Epithelial cell of proximal tubule (primary cell): Measurements from ENCODE around the gene UNC80. TPM values are rescaled to one million over a fixed set of nuclear protein-coding genes. Genes with fewer than 3 reads are reported as not detected.
"Not testable (repeated sequence)": the region's sequence is repeated elsewhere in the genome, so short reads cannot be mapped to it uniquely, and the experiment has no call there.

Experiments used
- DNase-seq: peaks from one replicate; pipeline ENCODE4 v3.0.0-alpha.2; 2011; ENCODE audit warnings: low read depth
- H3K4me3 ChIP-seq: 2 replicates; pipeline ENCODE4 v1.5.1; 2011; ENCODE audit warnings: low read depth, mild to moderate bottlenecking, low read length
- CTCF ChIP-seq: conservative IDR thresholded peaks from 2 replicates; pipeline ENCODE4 v1.5.1; 2012; ENCODE audit warnings: low read depth, mild to moderate bottlenecking, low read length
- total RNA-seq: library from RNA; depleted of rRNA; stranded (reverse); fragments of >200 nt; gene quantifications from 2 replicates; pipeline ENCODE4 v1.2.3, GENCODE V29; 2015

Gene UNC80
- total RNA-seq, 1 donor from 2014 or later = not detected

DNA sequence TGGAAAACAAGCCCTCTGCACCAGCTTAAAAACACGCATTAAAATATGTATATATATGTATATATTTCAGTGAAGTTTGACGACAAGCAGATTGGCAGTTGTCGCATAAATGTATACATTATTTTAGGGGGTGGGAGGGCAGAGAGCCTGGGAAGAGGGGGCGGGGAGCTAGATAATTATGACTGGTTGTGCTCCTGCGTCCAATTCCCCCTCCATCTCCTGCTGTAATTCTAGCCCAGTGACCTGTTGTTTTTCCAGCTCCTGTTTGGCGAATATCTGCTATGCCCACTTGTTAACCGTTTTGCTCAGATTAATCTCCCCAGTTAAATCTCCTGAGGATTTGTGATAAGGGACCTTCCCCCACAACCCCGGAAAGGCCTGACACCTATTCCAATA, 656 bp downstream of the UNC80 start:
- TF ChIP-seq CTCF = no peak
- no peak overlapping the region for H3K4me3 ChIP-seq
- no peak for DNase-seq

DNA sequence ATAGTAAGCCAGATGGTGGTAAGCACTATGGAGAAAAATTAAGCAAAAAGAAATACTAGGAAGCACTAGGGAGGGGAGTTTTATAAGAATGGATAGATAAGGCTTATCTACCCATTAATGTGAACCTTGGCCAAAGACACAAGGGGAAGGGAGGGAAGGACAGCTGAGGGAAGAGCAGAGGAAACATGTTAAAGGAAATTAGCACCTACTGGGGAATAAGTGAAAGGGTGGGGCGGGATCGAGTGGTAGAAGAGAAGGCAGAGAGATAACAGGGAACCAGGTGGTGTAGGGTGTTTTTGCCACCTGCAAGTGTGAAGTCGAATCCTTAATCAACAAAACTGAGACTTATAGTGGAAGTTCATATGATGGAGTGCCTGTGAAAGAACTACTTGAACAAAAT, 1.7 kb downstream of the UNC80 start:
- no peak for DNase-seq
- no peak overlapping the region for H3K4me3 ChIP-seq
- TF ChIP-seq CTCF = no peak

- no peak for TF ChIP-seq CTCF
- no peak for DNase-seq
- no peak overlapping the region for H3K4me3 ChIP-seq
Observed at GRCh38 chr2:209787416-209787815, 15.8 kb downstream of the UNC80 start.

DNA sequence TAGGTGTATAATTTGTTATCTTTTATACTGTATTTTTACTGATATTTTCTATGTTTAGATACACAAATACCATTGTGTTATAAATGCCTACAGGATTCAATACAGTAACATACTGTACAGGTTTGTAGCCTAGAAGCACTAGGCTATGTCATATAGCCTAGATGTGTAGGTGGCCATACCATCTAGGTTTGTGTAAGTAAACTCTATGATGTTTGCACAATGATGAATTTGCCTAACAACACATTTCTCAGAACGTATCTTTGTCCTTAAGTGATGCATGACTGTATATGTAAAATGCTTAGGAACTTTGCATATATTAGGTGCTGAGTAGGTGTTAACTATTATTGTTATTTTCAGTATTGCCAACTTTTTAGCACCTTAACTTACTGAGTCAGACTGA, 17.3 kb downstream of the UNC80 start:
- TF ChIP-seq CTCF = no peak
- no peak overlapping the region for H3K4me3 ChIP-seq
- no peak for DNase-seq

DNA sequence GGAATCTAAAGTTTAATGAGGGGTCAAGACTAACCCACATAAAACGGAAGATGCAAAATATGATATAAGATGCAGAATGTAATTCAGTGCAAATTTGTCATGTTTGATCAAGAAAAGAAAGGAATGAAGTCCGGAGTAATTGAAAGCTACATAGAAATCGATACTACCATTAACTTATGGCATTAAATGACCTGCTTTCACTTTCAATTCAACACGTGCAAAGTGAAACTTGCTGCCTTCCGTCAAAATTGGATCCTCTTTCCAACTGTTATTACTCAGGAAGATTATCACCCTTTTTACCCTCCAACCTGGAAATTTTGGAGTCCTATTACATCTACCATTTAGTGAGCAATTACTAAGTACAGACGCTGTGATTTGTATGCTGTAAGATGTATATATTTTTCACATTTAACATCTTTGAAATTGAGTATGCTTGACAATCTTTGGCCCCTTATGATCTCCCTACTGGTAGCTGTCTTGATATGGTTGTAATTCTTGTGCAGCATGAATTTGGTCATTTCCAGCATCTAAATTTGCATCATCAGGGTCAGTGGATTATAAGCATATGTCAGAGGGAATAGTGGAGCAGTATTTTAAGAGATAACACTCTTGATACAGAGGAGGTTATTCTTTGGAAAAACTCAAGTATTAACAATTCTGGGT, 18.6 kb downstream of the UNC80 start:
- no peak overlapping the region for H3K4me3 ChIP-seq
- no peak for DNase-seq
- TF ChIP-seq CTCF = no peak

- H3K4me3 ChIP-seq = no peak overlapping the region
- no peak for TF ChIP-seq CTCF
- DNase-seq = no peak
Observed at GRCh38 chr2:209791151-209791550, 19.5 kb downstream of the UNC80 start.

GRCh38 chr2:209795425-209795824, 23.8 kb downstream of the UNC80 start:
- not testable (repeated sequence) for H3K4me3 ChIP-seq, DNase-seq
